Measurements from ENCODE around the gene ATP6V1E1. TPM values are rescaled to one million over a fixed set of nuclear protein-coding genes. Genes with fewer than 3 reads are reported as not detected.

Gene ATP6V1E1
- total and polyA plus RNA-seq, 2 of the 13 experiments (the other 11 are each of a cell fraction or from before 2014, with no cell fraction given) = 69.3 to 90.9 TPM

DNA sequence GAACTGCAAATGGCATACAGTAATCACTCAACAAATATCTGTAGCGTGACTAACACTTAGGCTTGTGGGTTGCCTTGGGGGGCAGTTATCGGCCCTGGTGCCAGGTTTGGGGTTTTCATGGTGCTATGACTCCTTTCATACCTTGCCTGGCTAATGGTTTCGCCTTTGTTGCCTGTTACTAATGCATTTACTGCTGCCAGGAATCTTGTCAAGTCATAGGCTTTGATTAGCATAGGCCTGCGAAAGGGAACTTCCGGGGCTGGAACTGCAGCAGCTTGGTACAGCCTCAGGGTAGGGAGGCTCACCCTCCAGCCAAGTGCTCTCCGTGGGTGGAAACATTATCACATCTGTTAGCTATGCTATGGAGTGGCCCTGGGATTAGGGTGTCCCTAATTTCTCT lies 52.1 kb downstream of the ATP6V1E1 start:
- DNase-seq (ENCODE audit: low spot score) (no peak), FAIRE-seq (no peak), ATAC-seq (no peak)
- 43% methylated on average over 5 of the region's 6 CpGs for WGBS (ENCODE audit: low lambda C conversion rate)
- no TSS peak for BruUV-seq (replicated peaks)
- in situ Hi-C loops (cut with HindIII; ENCODE audit: extremely low pct_ligation_motif_present, low pct_unique_long_range_greater_than_20kb) (no loop called here), intact Hi-C loops (cut with micrococcal nuclease; ENCODE audit: unreplicated experiment) (no loop called here)
- POLR2A ChIA-PET = no interaction called here
- Histone ChIP-seq H3K9ac (ENCODE audit: insufficient read depth, low read depth, low read length) (no peak overlapping the region), H3K27me3 (ENCODE audit: control insufficient read depth in 1 of 2, insufficient read depth in 2 of 2, low read length in 2 of 2) (peaks cover 0 to under 1% of the 10 kb centered on the region in 2 experiments; a peak in 1 of 5 replicates), H3K4me2 (ENCODE audit: low read depth, low read length) (no peak overlapping the region), H3K4me1 (ENCODE audit: insufficient read depth, low read length) (peaks cover 32% of the 10 kb centered on the region), H4K20me1 (ENCODE audit: insufficient read depth, low read length) (no peaks in the 10 kb centered on the region), H3K79me2 (ENCODE audit: insufficient read depth, low read length) (no peaks in the 10 kb centered on the region), H2AFZ (ENCODE audit: low read length) (no peak overlapping the region), H3K4me3 (replicated peaks in 1 of 3; ENCODE audit: insufficient read depth in 1 of 3, low read depth in 2 of 3, low read length in 3 of 3) (no peak overlapping the region), H3K9me3 (ENCODE audit: low read length) (no peaks in the 10 kb centered on the region), H3K27ac (ENCODE audit: extremely low read length, insufficient read depth, low read length) (no peak overlapping the region), H3K36me3 (replicated peaks in 1 of 2; ENCODE audit: control insufficient read depth in 1 of 2, insufficient read depth in 2 of 2, low read length in 2 of 2) (no peaks in the 10 kb centered on the region)
- TF ChIP-seq CBX2 (IDR thresholded peaks at IDR 0.05; ENCODE audit: low read depth, low read length) (no peak), CBX2 (CRISPR knock-in tag; IDR thresholded peaks at IDR 0.05; ENCODE audit: low read depth) (no peak)
- CTCF ChIA-PET (ENCODE audit: low intra/inter-chr PET ratio, low total read pairs) = no interaction called here

DNA sequence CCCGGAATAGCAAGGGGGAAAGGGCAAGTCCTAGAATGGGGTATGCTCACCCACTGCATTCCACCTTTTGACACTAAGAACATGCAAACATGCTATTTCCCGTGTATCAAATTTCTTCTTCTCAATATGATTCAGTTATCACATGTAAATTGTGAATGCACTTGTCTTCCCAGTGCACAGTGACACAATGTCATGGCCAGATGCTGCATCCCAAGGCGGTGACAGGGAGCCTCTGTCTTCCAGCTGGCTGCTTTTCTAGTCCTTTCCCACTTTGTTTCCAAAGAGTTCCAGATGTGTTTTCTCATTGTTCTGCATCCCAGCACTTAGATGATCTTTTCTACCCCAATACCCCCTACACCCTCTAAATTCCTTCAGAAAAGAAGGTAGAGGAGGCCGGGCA lies 52.9 kb downstream of the ATP6V1E1 start:
- H3K4me2 ChIP-seq (ENCODE audit: low read depth, low read length) = no peak overlapping the region
- no peaks in the 10 kb centered on the region for H4K20me1 ChIP-seq (ENCODE audit: insufficient read depth, low read length)
- DNase-seq (ENCODE audit: low spot score) (no peak), ATAC-seq (no peak), FAIRE-seq (no peak)
- WGBS (ENCODE audit: low lambda C conversion rate) = 57% methylated on average over 4 of the region's 4 CpGs
- H3K36me3 ChIP-seq (replicated peaks in 1 of 2; ENCODE audit: control insufficient read depth in 1 of 2, insufficient read depth in 2 of 2, low read length in 2 of 2) = no peaks in the 10 kb centered on the region
- in situ Hi-C loops (cut with HindIII; ENCODE audit: extremely low pct_ligation_motif_present, low pct_unique_long_range_greater_than_20kb) (no loop called here), intact Hi-C loops (cut with micrococcal nuclease; ENCODE audit: unreplicated experiment) (no loop called here)
- H3K4me3 ChIP-seq (replicated peaks in 1 of 3; ENCODE audit: insufficient read depth in 1 of 3, low read depth in 2 of 3, low read length in 3 of 3) = no peak overlapping the region
- ChIA-PET CTCF (ENCODE audit: low intra/inter-chr PET ratio, low total read pairs) (no interaction called here), POLR2A (no interaction called here)
- TF ChIP-seq HOXD1 (CRISPR knock-in tag; IDR thresholded peaks at IDR 0.05) (no peak), ZNF724P (CRISPR knock-in tag; IDR thresholded peaks at IDR 0.05; ENCODE audit: borderline replicate concordance) (no peak), HDAC1 (CRISPR knock-in tag; IDR thresholded peaks at IDR 0.05) (no peak), ZNF501 (CRISPR knock-in tag; IDR thresholded peaks at IDR 0.05) (no peak), HMG20A (CRISPR knock-in tag; IDR thresholded peaks at IDR 0.05; ENCODE audit: borderline replicate concordance) (no peak), ZNF12 (CRISPR knock-in tag; IDR thresholded peaks at IDR 0.05) (no peak)
- TF ChIP-seq, protein P1, sequence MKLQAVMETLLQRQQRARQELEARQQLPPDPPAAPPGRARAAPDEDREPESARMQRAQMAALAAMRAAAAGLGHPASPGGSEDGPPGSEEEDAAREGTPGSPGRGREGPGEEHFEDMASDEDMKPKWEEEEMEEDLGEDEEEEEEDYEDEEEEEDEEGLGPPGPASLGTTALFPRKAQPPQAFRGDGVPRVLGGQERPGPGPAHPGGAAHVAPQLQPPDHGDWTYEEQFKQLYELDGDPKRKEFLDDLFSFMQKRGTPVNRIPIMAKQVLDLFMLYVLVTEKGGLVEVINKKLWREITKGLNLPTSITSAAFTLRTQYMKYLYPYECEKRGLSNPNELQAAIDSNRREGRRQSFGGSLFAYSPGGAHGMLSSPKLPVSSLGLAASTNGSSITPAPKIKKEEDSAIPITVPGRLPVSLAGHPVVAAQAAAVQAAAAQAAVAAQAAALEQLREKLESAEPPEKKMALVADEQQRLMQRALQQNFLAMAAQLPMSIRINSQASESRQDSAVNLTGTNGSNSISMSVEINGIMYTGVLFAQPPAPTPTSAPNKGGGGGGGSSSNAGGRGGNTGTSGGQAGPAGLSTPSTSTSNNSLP (IDR thresholded peaks at IDR 0.05; ENCODE audit: low read depth, low read length) = no peak
- TF ChIP-seq, protein P2, sequence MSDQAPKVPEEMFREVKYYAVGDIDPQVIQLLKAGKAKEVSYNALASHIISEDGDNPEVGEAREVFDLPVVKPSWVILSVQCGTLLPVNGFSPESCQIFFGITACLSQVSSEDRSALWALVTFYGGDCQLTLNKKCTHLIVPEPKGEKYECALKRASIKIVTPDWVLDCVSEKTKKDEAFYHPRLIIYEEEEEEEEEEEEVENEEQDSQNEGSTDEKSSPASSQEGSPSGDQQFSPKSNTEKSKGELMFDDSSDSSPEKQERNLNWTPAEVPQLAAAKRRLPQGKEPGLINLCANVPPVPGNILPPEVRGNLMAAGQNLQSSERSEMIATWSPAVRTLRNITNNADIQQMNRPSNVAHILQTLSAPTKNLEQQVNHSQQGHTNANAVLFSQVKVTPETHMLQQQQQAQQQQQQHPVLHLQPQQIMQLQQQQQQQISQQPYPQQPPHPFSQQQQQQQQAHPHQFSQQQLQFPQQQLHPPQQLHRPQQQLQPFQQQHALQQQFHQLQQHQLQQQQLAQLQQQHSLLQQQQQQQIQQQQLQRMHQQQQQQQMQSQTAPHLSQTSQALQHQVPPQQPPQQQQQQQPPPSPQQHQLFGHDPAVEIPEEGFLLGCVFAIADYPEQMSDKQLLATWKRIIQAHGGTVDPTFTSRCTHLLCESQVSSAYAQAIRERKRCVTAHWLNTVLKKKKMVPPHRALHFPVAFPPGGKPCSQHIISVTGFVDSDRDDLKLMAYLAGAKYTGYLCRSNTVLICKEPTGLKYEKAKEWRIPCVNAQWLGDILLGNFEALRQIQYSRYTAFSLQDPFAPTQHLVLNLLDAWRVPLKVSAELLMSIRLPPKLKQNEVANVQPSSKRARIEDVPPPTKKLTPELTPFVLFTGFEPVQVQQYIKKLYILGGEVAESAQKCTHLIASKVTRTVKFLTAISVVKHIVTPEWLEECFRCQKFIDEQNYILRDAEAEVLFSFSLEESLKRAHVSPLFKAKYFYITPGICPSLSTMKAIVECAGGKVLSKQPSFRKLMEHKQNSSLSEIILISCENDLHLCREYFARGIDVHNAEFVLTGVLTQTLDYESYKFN (CRISPR knock-in tag; conservative IDR thresholded peaks at IDR 0.05) = no peak
- BruUV-seq (replicated peaks) = no TSS peak
- no peak overlapping the region for H2AFZ ChIP-seq (ENCODE audit: low read length)
- no peak overlapping the region for H3K9ac ChIP-seq (ENCODE audit: insufficient read depth, low read depth, low read length)
- H3K27me3 ChIP-seq (ENCODE audit: control insufficient read depth in 1 of 2, insufficient read depth in 2 of 2, low read length in 2 of 2) = peaks cover 0 to 5% of the 10 kb centered on the region in 2 experiments; a peak in 1 of 5 replicates
- H3K9me3 ChIP-seq (ENCODE audit: low read length) = no peaks in the 10 kb centered on the region
- no peak overlapping the region for H3K27ac ChIP-seq (ENCODE audit: extremely low read length, insufficient read depth, low read length)
- no peaks in the 10 kb centered on the region for H3K79me2 ChIP-seq (ENCODE audit: insufficient read depth, low read length)
- H3K4me1 ChIP-seq (ENCODE audit: insufficient read depth, low read length) = peaks cover 38% of the 10 kb centered on the region

Data from HepG2 (cell line).